Thyroid gland (tissue), 4 donors: Measurements from ENCODE around the gene F10. TPM values are rescaled to one million over a fixed set of nuclear protein-coding genes. Genes with fewer than 3 reads are reported as not detected.

Experiments used
- DNase-seq, 2 donors: peaks; one replicate each; pipeline ENCODE4 v3.0.0-alpha.2; 2019
- H3K27ac ChIP-seq, 3 donors: fragments of 200-600 bp; sonication (generic); 1 replicate in 2 of 3; 2 replicates in 1 of 3; pipeline ENCODE4 v1.5.1; 2016 to 2019; ENCODE audit warnings: mild to moderate bottlenecking in 1 of 3, moderate library complexity in 1 of 3
- H3K27me3 ChIP-seq: fragments of 200-600 bp; sonication (generic); one replicate; pipeline ENCODE4 v1.5.1; 2019
- H3K36me3 ChIP-seq, 2 donors: fragments of 200-600 bp; sonication (generic); one replicate each; pipeline ENCODE4 v1.5.1; 2016 to 2019
- H3K4me1 ChIP-seq, 2 donors: fragments of 200-600 bp; sonication (generic); one replicate each; pipeline ENCODE4 v1.5.1; 2017 to 2019
- H3K4me3 ChIP-seq, 3 donors: fragments of 200-600 bp; sonication (generic); replicated peaks in 1 of 3; 1 replicate in 2 of 3; 2 replicates in 1 of 3; pipeline ENCODE4 v1.5.1; 2016; ENCODE audit warnings: mild to moderate bottlenecking in 1 of 3
- H3K9me3 ChIP-seq: fragments of 200-600 bp; sonication (generic); one replicate; pipeline ENCODE4 v1.5.1; 2017
- CTCF ChIP-seq, 6 experiments: fragments of 200-600 bp in 3 of 6; fragments of 450-650 bp in 3 of 6; sonication (generic) in 3 of 6; IDR thresholded peaks; one replicate each; pipeline ENCODE4 v1.5.1; 2016 to 2019; ENCODE audit warnings: antibody characterized with exemption in 6 of 6, mild to moderate bottlenecking in 2 of 6, inconsistent platforms in 1 of 6, moderate library complexity in 1 of 6
- POLR2A ChIP-seq, 2 donors: fragments of 450-650 bp; IDR thresholded peaks; one replicate each; pipeline ENCODE4 v1.6.1; 2017; ENCODE audit warnings: antibody characterized with exemption in 2 of 2, mild to moderate bottlenecking in 2 of 2, moderate library complexity in 1 of 2
- WGBS, 2 donors: methylation state at CpG; one replicate each; pipeline ENCODE4 v1.1.5; 2017; 5-methylcytosine and 5-hydroxymethylcytosine counted together
- intact Hi-C: fragments of 100-400 bp; cut with DNase I; formaldehyde crosslinking; loops from one replicate; pipeline ENCODE4 v1.15.1; 2023
- total RNA-seq, 4 donors: library from RNA; depleted of rRNA; stranded (reverse); fragments of >200 nt; gene quantifications; one replicate each; pipeline ENCODE4 v1.2.3, GENCODE V29; 2016

The F10 gene
- total RNA-seq, 4 donors from 2014 or later, result 4.0 to 19.9 (median 7.0) TPM

- TF ChIP-seq POLR2A (IDR thresholded peaks at IDR 0.05) (no peak), CTCF (IDR thresholded peaks at IDR 0.05) (no peak)
- intact Hi-C loops, result no loop called here
- Histone ChIP-seq H3K9me3 (no peaks in the 10 kb centered on the region), H3K27ac (no peak overlapping the region), H3K4me3 (no peak overlapping the region), H3K36me3 (no peaks in the 10 kb centered on the region), H3K27me3 (no peaks in the 10 kb centered on the region), H3K4me1 (no peaks in the 10 kb centered on the region)
- no peak for DNase-seq
- 79 to 90% methylated on average over 7 to 9 of the region's 9 CpGs for WGBS, 2 donors
These were observed 24.2 kb downstream of the F10 start for GRCh38 chr13:113146750-113147149.

GRCh38 chr13:113147206-113147605 is 24.6 kb downstream of the F10 start:
- TF ChIP-seq CTCF (IDR thresholded peaks at IDR 0.05), result no peak
- no peak for TF ChIP-seq POLR2A (IDR thresholded peaks at IDR 0.05)
- DNase-seq, result no peak
- WGBS, 2 donors, result 84 to 93% methylated on average over 8 of the region's 8 CpGs

GRCh38 chr13:113148407-113148806 is 25.8 kb downstream of the F10 start:
- no peaks in the 10 kb centered on the region for H3K9me3 ChIP-seq
- TF ChIP-seq POLR2A (IDR thresholded peaks at IDR 0.05), result no peak
- no peak for TF ChIP-seq CTCF (IDR thresholded peaks at IDR 0.05)
- DNase-seq, result no peak
- intact Hi-C loops, result no loop called here
- no peaks in the 10 kb centered on the region for H3K27me3 ChIP-seq
- no peaks in the 10 kb centered on the region for H3K36me3 ChIP-seq
- no peak overlapping the region for H3K27ac ChIP-seq
- WGBS, 2 donors, result 88 to 90% methylated on average over 13 of the region's 13 CpGs
- no peak overlapping the region for H3K4me3 ChIP-seq
- H3K4me1 ChIP-seq, result peaks cover 8 to 14% of the 10 kb centered on the region in 2 donors

More at GRCh38 chr13:113147206-113147605, 24.6 kb downstream of the F10 start:
- intact Hi-C loops, result no loop called here
- no peak overlapping the region for H3K27ac ChIP-seq
- no peaks in the 10 kb centered on the region for H3K36me3 ChIP-seq
- no peak overlapping the region for H3K4me3 ChIP-seq
- no peaks in the 10 kb centered on the region for H3K27me3 ChIP-seq
- H3K4me1 ChIP-seq, result peaks cover 0 to 2% of the 10 kb centered on the region in 2 donors
- no peaks in the 10 kb centered on the region for H3K9me3 ChIP-seq

DNA sequence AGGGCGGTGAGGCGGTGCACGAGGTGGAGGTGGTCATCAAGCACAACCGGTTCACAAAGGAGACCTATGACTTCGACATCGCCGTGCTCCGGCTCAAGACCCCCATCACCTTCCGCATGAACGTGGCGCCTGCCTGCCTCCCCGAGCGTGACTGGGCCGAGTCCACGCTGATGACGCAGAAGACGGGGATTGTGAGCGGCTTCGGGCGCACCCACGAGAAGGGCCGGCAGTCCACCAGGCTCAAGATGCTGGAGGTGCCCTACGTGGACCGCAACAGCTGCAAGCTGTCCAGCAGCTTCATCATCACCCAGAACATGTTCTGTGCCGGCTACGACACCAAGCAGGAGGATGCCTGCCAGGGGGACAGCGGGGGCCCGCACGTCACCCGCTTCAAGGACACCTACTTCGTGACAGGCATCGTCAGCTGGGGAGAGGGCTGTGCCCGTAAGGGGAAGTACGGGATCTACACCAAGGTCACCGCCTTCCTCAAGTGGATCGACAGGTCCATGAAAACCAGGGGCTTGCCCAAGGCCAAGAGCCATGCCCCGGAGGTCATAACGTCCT is 26.4 kb downstream of the F10 start:
- Histone ChIP-seq H3K27me3 (no peaks in the 10 kb centered on the region), H3K27ac (no peak overlapping the region), H3K36me3 (no peaks in the 10 kb centered on the region), H3K9me3 (no peaks in the 10 kb centered on the region), H3K4me3 (no peak overlapping the region), H3K4me1 (peaks cover 10 to 16% of the 10 kb centered on the region in 2 donors)
- TF ChIP-seq CTCF (IDR thresholded peaks at IDR 0.05), result no peak
- no peak for TF ChIP-seq POLR2A (IDR thresholded peaks at IDR 0.05)
- intact Hi-C loops, result no loop called here
- DNase-seq, result no peak
- 94% methylated on average over 28 to 33 of the region's 38 CpGs for WGBS, 2 donors

GRCh38 chr13:113149711-113150549 is 27.3 kb downstream of the F10 start:
- Histone ChIP-seq H3K4me3 (no peak overlapping the region), H3K9me3 (no peaks in the 10 kb centered on the region), H3K27ac (no peak overlapping the region), H3K4me1 (peaks cover 10 to 16% of the 10 kb centered on the region in 2 donors), H3K27me3 (no peaks in the 10 kb centered on the region), H3K36me3 (no peaks in the 10 kb centered on the region)
- 91 to 93% methylated on average over 17 to 23 of the region's 26 CpGs for WGBS, 2 donors
- intact Hi-C loops, result loop anchor here (10.0 kb wide), 1 partner anchor 215 kb away; the partner anchor contains the start of gene GRTP1
- DNase-seq, result no peak
- TF ChIP-seq POLR2A (IDR thresholded peaks at IDR 0.05) (no peak), CTCF (IDR thresholded peaks at IDR 0.05) (no peak)
